Muscle of back (tissue), 11 donors: ENCODE data around the gene LPCAT4. TPM values are rescaled to one million over a fixed set of nuclear protein-coding genes. Genes with fewer than 3 reads are reported as not detected.

Experiments
- DNase-seq, 3 donors: peaks; one replicate each; pipeline versions ENCODE4 v3.0.0 to v3.0.0-alpha.2; 2013
- polyA plus RNA-seq, 10 donors: library from polyadenylated mRNA; unstranded; fragments of 120-200 nt; gene quantifications; one replicate each; pipeline ENCODE4 v1.2.1, GENCODE V29; 2013; ENCODE audit not compliant: insufficient read length in 10 of 10

LPCAT4 gene
- polyA plus RNA-seq, 10 donors, result 25.2 to 43.3 (median 29.4) TPM

DNA sequence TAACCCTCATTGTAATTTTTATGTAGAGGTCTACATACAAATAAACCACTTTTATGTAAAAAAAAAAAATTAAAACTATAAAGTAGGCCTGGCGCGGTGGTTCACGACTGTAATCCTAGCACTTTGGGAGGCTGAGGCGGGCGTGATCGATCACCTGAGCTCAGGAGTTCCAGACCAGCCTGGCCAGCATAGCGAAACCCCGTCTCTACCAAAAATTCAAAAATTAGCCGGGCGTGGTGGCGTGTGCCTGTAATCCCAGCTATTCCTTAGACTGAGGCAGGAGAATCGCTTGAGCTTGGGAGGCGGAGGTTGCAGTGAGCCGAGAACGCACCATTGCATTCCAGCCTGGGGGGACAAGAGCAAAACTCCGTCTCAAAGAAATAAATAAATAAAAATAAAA is 28.6 kb downstream of the LPCAT4 start:
- no peak for DNase-seq

DNA sequence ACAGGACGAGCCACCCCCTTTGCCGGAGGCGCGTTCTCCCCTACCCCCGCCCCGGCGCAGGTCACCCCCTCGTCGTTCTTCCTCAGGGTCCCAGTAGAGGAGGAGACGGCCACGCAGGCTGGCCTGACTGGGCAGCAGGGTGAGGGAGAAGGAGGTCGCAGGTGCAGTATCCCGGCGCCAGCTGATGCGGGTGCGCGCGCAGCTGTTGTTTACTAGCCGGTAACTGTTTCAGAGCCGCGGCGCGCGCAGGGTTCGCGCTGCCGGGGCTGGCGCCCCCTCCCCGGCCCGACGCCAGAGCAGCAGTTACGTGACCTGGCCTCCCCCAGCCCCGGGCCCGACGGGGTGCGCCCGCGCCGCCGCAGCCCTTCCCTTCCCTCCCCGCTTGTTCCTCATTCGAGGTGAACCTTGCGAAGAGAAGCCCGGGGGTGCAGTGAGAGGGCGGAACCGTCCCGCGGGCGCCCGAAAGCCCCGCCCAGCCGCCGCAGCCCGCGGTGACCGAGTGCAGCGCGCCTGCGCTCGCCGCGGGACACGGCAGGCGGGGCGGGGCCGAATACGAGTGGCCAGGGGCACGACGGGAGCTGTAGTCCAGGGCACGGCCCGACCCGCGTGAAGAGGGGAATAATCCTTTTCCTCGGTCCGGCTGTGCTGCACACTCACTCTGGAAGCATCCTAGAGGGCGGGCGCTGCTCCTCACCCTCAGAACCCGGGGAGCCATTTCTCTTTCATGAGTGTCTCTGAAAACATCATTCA is 29.3 kb downstream of the LPCAT4 start, which contains the start of gene SLC12A6:
Gene SLC12A6, minus strand, starts transcription at position 225 of the 750 bp plus-strand sequence. CDS start 1,101 bp downstream, outside the sequence.
- DNase-seq, result peak; percentile 91 to 97 (median 92)

DNA sequence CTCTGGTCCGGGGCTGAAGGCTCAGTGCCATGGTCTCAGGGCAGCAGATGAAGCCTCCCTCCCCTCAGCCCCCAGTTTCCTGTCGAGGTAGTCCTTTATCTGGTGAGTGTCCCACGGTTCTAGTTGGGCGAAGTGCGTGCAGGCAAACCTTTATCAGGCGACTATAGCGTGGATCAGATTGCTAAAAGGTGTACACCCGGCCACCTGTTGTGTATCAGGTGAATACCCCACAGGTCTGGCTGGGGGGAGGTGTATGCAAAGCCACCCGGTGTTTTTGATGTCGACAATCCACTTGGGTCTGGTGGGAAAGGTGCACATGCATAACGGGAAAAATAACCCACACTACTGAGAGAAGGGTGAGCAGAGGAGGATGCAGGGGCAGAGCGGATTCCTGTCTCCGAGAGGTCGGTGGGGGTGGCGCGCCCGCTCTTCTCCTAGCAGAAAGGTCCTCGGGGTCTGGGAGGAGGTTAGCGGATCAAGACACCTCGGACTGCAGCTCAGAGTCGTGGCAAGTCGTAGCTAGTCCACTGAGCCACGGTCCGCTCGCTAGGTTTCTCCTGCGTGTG is 29.9 kb downstream of the LPCAT4 start:
- DNase-seq, result peak in 1 of 3 donors; percentile 15

DNA sequence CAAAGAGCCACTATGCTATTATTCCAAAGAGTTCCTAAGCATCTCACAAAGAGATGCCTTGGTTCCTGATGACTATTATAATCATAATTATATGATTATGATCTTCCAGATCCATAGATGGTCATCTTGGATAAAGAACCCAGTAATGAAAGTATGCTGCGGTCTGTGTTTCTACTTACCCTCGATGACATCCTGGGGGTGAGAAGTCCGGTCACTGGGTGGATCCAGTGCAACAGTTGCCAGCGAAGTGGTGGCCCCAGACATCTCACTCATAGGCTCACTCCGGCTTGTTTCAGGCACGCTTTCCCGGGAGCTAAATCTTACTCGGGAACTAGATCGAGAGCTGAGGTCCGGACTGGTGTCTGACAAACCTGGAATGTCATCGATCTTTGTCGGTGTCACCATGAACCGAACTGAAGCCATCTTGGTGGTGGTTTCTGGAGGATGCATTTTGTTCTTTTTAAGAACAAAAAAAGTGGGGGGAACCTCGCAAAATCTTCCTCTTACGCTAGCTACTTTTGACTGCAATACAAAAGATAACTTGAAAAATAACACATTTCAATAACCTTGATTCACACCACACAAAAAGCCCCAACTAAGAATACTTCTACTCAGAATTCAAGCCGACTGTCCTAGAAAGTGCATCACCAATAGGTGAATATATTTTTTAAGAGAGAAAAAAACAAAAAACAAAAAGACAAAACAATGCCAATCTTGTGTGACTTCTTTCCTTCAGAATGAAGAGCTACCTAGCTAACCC is 30.6 kb downstream of the LPCAT4 start:
- no peak for DNase-seq

DNA sequence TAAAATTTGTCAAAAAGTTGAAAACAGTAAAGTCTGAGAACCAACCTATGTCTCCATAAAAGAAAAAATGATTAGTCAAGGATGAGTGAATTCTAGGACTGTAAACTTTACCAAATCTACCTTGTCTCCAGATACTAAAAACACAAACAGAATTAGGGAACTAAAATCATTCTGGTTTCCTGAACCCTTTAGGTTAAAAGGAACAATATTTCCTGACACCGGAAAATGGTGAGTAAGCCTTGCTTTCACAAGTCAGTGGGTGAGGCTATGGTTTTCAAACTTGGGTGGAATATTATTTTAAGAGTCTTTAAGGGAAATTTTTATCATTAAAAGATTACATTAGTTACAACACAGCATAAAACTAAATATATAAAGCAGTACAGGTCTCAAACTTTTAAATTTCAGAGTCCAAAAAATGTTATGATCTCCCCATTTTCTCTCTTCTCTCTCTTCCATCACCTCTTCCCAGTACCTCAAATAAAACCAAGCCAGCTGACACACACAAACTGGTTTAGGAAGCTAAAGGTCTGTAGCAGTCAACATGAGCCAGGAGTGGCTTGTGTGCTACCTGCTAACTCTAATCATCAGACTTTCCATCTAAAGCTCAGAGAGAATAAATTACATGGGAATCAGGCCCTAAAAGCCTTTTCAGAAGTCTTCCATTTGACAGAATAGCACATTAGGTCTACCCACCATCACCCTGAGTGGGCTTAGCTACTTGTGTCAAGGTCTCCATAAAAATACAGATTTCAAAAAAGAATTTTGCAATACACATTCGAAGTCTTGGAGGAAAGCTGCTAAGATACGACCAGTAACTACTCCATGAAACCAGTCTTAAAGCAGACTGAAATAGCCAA is 31.6 kb downstream of the LPCAT4 start:
- no peak for DNase-seq

DNA sequence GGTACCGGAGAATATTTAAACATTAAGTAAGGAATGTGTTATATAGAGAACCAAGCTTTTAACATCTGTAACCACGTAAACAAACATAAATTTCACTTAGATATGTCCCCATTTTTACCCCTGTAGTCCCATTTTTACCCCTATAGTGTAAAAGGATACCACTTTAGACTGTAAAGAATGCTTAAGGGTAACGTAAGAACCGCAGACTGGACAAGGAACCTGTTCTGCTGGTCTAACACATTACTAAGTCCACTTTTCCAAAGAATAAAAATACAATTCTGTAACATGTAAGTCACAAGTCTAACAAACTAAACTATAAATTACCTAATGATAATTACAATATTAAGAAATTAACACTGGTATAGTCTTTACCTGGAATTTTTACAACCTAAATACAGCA is 32.3 kb downstream of the LPCAT4 start:
- no peak for DNase-seq

DNA sequence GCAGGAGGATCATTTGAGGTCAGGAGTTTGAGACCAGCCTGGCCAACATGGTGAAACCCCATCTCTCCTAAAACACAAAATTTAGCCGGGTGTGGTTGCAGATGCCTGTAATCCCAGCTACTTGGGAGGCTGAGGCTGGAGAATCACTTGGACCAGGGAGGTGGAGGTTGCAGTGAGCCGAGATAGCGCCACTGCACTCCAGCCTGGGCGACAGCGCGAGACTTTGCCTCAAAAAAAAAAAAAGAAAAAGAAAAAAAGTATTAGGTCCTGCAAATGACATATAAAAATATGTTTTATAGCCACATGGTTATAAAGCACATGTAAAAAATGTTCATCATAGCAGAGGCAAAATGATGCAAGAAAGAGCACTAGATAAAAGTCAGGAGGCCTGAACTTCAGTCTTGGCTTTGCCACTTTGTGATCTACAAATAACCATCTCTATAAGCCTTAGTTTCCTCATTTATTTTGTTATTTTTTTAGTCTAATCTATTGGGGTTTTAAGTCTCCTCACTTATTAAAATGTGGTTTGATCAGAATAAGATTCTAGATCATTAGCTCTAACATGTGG is 34.4 kb downstream of the LPCAT4 start:
- no peak for DNase-seq

DNA sequence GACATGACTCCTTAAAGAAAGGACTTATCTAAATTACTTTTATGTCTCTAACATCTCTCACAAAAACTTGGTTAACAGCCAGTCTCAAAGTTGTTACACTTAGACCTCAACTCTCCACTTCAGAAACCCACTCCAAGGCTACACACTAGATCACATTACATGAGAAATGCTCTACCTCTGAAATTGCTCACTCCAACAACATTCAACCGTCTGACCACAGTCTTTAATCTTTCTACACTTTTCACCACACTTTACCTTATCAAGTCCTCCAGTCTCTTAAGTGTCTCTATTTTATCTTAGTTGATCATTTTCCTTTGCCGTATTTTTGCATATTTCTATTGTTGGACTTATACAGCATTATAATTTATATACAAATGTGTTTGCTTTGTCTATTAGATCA is 35.2 kb downstream of the LPCAT4 start:
- no peak for DNase-seq

DNA sequence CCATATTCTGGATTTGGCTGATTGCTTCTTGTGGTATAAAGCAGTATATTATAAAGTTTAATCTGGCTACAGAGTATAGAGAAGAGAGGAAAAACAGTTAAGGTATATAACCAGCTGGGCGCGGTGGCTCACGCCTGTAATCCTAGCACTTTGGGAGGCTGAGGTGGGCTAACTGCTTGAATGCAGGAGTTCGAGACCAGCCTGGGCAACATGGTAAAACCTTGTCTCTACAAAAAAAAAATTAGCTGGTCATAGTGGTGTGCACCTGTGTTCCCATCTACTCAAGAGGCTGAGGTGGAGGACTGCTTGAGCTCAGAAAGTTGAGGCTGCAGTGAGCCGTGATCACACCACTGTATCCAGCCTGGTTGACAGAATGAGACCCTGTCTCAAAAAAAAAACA is 36.7 kb downstream of the LPCAT4 start:
- DNase-seq, result no peak

DNA sequence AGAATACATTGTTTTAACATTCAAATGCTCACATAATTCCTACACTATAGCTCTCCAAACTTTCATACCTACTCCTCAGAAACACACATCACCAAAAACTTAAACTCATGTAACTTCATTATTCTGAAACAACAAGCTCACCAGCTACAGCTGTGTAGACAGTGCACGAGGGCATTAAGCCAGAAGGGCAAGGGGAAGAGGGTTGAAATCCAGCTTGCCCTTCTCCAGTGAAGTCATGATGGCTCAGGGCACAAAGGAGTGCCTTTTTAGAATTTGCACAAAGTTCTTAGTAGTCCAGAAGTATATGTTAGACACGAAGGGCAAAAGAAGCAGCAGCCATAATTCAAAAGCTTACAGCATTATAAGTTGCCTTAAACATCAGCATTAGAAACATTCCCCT is 38.0 kb downstream of the LPCAT4 start:
- no peak for DNase-seq

DNA sequence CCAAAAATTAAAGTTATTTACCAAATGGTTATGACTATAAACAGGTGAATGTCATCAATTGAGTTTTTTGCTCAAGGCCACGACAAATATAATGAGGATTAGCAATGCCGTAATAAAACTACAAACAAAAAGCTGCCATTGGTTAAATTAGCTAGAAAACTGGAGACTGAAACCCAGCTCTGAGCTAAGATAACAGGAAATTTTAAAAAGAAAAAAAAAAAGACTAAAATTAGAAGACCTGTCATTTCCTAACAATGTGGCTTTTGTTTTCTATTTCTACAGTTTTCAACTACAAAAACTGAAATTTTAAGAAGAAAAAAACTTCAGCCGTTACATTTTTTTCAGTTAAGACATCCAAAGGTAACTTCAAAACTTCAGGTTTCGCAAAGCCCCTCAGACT is 39.1 kb downstream of the LPCAT4 start:
- DNase-seq, result no peak

DNA sequence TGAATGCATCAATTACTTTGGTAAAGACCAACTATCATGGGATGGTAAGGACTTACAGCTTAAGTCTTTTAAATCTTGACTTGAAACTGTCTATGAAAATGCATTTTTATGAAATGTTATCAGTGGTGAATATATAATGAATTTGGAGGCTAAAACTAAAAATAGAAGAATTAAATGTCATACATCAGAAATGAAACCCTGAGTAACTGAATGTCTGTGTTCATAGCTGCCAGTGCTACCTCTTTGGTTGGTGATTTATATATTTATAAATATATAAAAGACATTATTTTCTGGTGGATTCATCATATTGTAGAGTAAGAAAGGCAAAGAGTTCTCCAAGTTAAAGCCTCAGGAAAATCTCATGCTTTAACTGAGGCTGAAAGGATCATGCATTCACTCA is 41.6 kb downstream of the LPCAT4 start:
- no peak for DNase-seq

DNA sequence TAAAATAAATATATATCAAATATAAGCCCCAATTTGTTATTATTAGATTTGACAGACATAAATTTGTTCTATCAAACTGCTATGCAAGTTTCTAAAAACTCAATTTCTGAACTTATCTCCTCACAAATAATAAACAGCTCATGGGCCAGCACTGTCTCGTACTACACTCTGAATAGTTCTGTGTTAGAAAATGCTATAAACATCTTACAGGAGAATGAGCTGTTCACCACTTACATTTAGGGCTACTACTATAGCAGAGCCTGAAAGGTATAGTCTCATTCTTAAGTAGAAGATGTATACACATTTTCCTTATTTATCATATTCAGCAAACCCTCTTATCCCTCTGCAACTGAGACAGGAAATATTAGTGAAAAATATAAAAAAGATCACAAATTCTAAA is 42.1 kb downstream of the LPCAT4 start:
- no peak for DNase-seq

DNA sequence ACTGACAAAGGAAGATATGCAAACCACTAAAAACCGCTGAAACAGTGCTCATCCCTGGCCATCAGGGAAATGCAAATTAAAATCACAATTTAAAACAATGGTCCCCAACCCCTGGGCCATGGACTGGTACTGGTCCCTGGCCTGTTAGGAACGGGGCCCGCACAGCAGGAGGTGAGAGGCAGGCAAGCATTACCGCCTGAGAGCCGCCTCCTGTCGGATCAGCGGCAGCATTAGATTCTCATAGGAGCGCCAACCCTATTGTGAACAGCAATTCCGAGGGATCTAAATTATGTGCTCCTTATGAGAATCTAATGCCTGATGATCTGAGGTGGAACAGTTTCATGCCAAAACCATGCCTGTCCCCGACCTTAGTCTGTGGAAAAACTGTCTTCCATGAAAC is 43.8 kb downstream of the LPCAT4 start:
- no peak for DNase-seq

DNA sequence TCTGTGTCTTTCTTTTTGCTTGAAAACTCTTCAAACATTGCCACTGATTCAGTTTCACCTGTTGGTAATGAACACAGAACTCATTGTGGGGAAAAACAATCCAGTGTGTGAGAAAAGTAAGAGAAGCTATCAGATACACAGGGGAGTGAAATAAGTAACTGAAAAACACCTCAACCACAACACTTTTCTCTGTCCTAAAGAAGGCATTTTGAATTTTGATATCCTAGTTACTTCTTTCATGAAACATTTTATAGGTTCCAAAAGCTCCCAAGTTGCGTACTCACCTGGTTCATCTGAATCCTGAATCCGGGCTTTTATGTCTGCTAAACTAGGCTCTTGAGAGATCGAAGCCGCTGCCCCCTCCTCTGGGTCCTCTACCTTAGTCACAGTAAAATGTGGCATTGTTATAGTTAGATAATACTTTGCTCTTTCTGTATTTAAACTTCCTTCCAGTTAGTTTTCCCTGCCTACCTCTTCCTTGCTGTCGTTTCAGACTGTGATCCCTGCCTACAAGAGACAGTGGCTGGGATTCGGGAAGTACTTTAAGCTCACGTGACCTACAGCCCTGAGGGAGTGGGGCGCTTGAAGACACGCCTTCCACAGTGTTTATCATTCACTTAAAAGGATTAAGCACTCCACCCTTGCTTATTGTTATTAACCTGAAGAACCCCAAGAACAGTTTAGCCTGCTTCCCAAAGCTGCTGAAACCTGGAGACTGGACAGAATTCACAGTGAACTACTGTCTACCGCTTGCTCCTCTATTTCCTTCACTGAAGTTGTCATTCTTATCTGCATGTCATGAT is 48.5 kb downstream of the LPCAT4 start:
- DNase-seq, result peak; percentile 45 to 75 (median 54)

DNA sequence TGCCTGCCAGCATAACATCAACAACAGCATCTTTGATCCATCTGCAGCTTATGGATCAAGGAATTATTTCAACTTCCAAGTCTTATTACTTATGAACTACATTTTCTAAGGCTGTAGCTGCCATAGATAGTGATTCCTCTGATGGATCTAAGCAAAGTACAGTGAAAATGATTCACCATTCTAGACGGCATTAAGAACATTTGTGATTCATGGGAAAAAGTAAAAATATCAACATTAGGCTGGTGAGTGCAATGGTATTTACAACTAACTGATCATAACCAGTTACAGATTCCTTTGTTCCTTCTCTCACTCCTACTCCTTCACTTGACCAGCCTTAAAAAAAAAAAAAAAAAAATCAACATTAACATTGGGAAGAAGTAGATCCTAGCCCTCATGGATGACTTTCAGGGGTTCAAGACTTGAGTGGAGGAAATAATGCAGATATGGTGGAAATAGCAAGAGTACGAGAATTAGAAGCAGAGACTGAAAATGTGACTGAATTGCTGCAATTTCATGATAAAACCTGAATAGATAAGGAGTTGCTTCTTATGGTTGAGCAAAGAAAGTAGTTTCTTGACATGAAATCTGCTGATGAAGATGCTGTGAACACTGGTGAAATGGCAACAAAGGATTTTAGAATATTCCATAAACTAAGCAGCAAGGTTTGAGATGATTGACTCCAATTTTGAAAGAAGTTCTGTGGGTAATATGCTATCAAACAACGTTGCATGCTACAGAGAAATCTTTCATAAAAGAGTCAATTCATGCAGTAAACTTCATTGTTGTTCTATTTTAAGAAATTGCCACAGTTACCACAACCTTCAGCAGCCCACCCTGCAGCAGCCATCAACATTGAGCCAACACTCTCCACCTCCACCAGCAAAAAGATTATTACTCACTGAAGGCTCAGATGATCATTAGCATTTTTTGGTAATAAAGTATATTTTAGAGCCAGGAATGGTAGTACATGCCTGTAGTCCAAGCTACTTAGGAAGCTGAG is 52.2 kb downstream of the LPCAT4 start:
- no peak for DNase-seq

DNA sequence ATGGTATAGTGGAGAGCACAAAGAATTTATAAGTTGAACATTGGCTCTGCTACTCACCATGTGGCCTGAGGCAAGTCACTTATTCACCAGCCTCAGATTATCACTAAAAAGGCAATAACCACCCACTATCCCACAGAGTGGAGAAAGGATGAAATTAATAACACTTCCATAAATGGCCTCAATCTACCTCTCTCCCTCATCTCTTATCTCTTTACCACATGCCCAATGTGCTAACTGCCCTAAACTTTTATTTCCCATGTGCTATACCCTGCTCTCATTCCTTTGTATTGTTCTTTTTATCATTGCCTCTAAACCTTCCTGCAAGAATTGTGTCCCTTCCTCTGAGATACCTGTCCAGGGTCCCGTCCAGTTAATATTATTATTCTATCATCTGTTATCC is 55.4 kb downstream of the LPCAT4 start:
- DNase-seq, result no peak
